Endothelial cell of umbilical vein (primary cell): ENCODE data around the gene TMEM87B.

Experiments
- CTCF ChIP-seq, 2 donors: IDR thresholded peaks; 1 replicate in 1 of 2; 2 replicates in 1 of 2; pipeline ENCODE4 v1.5.1; 2011; ENCODE audit warnings: low read length in 2 of 2, mild to moderate bottlenecking in 2 of 2, moderate library complexity in 2 of 2, control low read depth in 1 of 2, inconsistent platforms in 1 of 2, low read depth in 1 of 2; ENCODE audit not compliant: insufficient read depth in 1 of 2; ENCODE audit errors: extremely low read depth in 1 of 2
- EZH2 ChIP-seq: IDR thresholded peaks from 2 replicates; pipeline ENCODE4 v1.6.1; 2012; ENCODE audit warnings: borderline replicate concordance, low read depth, mild to moderate bottlenecking, moderate library complexity, low read length, inconsistent platforms; ENCODE audit not compliant: severe bottlenecking
- MAX ChIP-seq: IDR thresholded peaks from 2 replicates; pipeline ENCODE4 v1.6.1; 2011; ENCODE audit not compliant: insufficient read depth, insufficient read length
- MYC ChIP-seq: IDR thresholded peaks from one replicate; pipeline ENCODE4 v1.6.1; 2011; ENCODE audit warnings: mild to moderate bottlenecking, low read depth, low read length
- POLR2A ChIP-seq: IDR thresholded peaks from 2 replicates; pipeline ENCODE4 v1.6.1; 2012; ENCODE audit warnings: low read depth, mild to moderate bottlenecking, control low read depth, low read length

- TF ChIP-seq MAX = no peak
- no peak for TF ChIP-seq CTCF (IDR thresholded peaks at IDR 0.05; ENCODE audit: extremely low read depth in 1 of 2, insufficient read depth in 1 of 2, low read depth in 1 of 2, low read length in 2 of 2)
- TF ChIP-seq POLR2A = peak; percentile 89
- TF ChIP-seq EZH2 = no peak
- no peak for TF ChIP-seq MYC
Measured at GRCh38 chr2:112054847-112055729, at the start of gene TMEM87B.
